Suprapubic skin (tissue), 3 donors: ENCODE measurements around the gene RASSF10.

Experiments
- CTCF ChIP-seq, 2 donors: fragments of 200-600 bp in 1 of 2; fragments of 450-650 bp in 1 of 2; sonication (generic) in 1 of 2; IDR thresholded peaks; one replicate each; pipeline ENCODE4 v1.5.1; 2016 to 2019; ENCODE audit warnings: antibody characterized with exemption in 2 of 2, mild to moderate bottlenecking in 1 of 2, moderate library complexity in 1 of 2
- EP300 ChIP-seq: sonication (generic); formaldehyde crosslinking; IDR thresholded peaks from one replicate; pipeline ENCODE4 v1.6.1; 2017; ENCODE audit warnings: antibody characterized with exemption

- TF ChIP-seq EP300 (no peak), CTCF (IDR thresholded peaks at IDR 0.05) (no peak)
These were observed 22.2 kb downstream of the RASSF10 start for GRCh38 chr11:13031349-13031748.
